Activated CD4-positive, alpha-beta T cell treated with anti-CD3 and anti-CD28 coated beads, Interleukin-2, amount 50 U/mL, for 48 hours (primary cell): ENCODE data around the gene APOL1.
"Not testable (repeated sequence)": the region's sequence is repeated elsewhere in the genome, so short reads cannot be mapped to it uniquely, and the experiment has no call there.

Source experiments
- DNase-seq, 2 experiments: peaks; one replicate each; pipeline ENCODE4 v3.0.0-alpha.2; 2020

The APOL1 gene

GRCh38 chr22:36274531-36274930, 21.6 kb downstream of the APOL1 start:
- DNase-seq: no peak

GRCh38 chr22:36277482-36278291, 24.8 kb downstream of the APOL1 start:
- peak; percentile 71 to 76 for DNase-seq

GRCh38 chr22:36279219-36279666, 26.3 kb downstream of the APOL1 start:
- DNase-seq: no peak

GRCh38 chr22:36280379-36280778, 27.4 kb downstream of the APOL1 start:
- DNase-seq: no peak

- DNase-seq: no peak
These were observed 28.9 kb downstream of the APOL1 start for GRCh38 chr22:36281781-36282327.

- no peak for DNase-seq
These were observed 29.4 kb downstream of the APOL1 start for GRCh38 chr22:36282328-36282831.

GRCh38 chr22:36284171-36284571, 31.2 kb downstream of the APOL1 start:
- no peak for DNase-seq

GRCh38 chr22:36285017-36285416, 32.1 kb downstream of the APOL1 start:
- DNase-seq: no peak

GRCh38 chr22:36285545-36285944, 32.6 kb downstream of the APOL1 start:
- DNase-seq: no peak

- DNase-seq: peak; percentile 72 to 75
These were observed 33.4 kb downstream of the APOL1 start for GRCh38 chr22:36286096-36286957.

GRCh38 chr22:36287881-36288515, 35.1 kb downstream of the APOL1 start:
- no peak for DNase-seq

GRCh38 chr22:36288571-36289405, 35.9 kb downstream of the APOL1 start:
- no peak for DNase-seq

- DNase-seq: no peak
These were observed 36.5 kb downstream of the APOL1 start for GRCh38 chr22:36289406-36289870.

GRCh38 chr22:36289948-36290371, 37.0 kb downstream of the APOL1 start:
- not testable (repeated sequence) for DNase-seq

- not testable (repeated sequence) for DNase-seq
These were observed 37.6 kb downstream of the APOL1 start for GRCh38 chr22:36290391-36291075.

GRCh38 chr22:36291831-36292740, 39.2 kb downstream of the APOL1 start:
- DNase-seq: no peak

- DNase-seq: no peak
These were observed 40.0 kb downstream of the APOL1 start for GRCh38 chr22:36292823-36293530.

GRCh38 chr22:36293606-36294292, 40.8 kb downstream of the APOL1 start:
- no peak for DNase-seq

GRCh38 chr22:36294293-36294620, 41.3 kb downstream of the APOL1 start:
- no peak for DNase-seq
